Measurements from ENCODE around the gene KLHDC8B.

The KLHDC8B gene

GRCh38 chr3:49164983-49165720 is 6.2 kb upstream of the KLHDC8B start:
- Histone ChIP-seq H3F3A (ENCODE audit: insufficient read depth, low read length) (0 out of 2 replicates have a peak, but pooled peaks cover 3% of the 10 kb centered on the region), H3K36me3 (replicated peaks; ENCODE audit: insufficient read depth, low read length) (no peaks in the 10 kb centered on the region; the same call in 1 of the 2 replicates), H3K4me3 (ENCODE audit: low read length) (peak overlapping the region; percentile 91), H3K4me2 (ENCODE audit: low read depth, low read length) (peak overlapping the region; percentile 87), H3K79me2 (ENCODE audit: low read length) (peaks cover 15% of the 10 kb centered on the region), H3K9me3 (replicated peaks; ENCODE audit: insufficient read depth, low read length) (no peaks in the 10 kb centered on the region), H4K20me1 (ENCODE audit: insufficient read depth, low read length) (no peaks in the 10 kb centered on the region), H3K27me3 (replicated peaks; ENCODE audit: insufficient read depth, low read length) (no peaks in the 10 kb centered on the region), H2AFZ (ENCODE audit: low read length) (0 out of 2 replicates have a peak overlapping the region, but pooled peaks have one; percentile 56), H3K9ac (ENCODE audit: low read length) (peak overlapping the region; percentile 69; the same call in 1 of the 2 replicates), H3K4me1 (ENCODE audit: low read length) (peaks cover 5% of the 10 kb centered on the region; the same call in 1 of the 2 replicates), H3K9me2 (replicated peaks; ENCODE audit: insufficient read depth, low read length) (no peaks in the 10 kb centered on the region), H3K27ac (ENCODE audit: low read length) (no peak overlapping the region)
- no peak for DNase-seq
- no peak for TF ChIP-seq EZH2phosphoT487 (IDR thresholded peaks at IDR 0.05; ENCODE audit: low read length)
- TF ChIP-seq EZH2 (optimal IDR thresholded peaks at IDR 0.05; ENCODE audit: low read depth, low read length), result no peak
- TF ChIP-seq CTCF (IDR thresholded peaks at IDR 0.05; ENCODE audit: low read length), result no peak

GRCh38 chr3:49165771-49166751 is 5.3 kb upstream of the KLHDC8B start, which contains the start of gene CCDC71:
Gene CCDC71 (minus strand): TSS chr3:49166331. CDS start chr3:49164208, 2,123 bp downstream.
- H3K4me1 ChIP-seq (ENCODE audit: low read length), result peaks cover 5% of the 10 kb centered on the region; the same call in 1 of the 2 replicates
- no peaks in the 10 kb centered on the region for H3K9me3 ChIP-seq (replicated peaks; ENCODE audit: insufficient read depth, low read length)
- TF ChIP-seq EZH2 (optimal IDR thresholded peaks at IDR 0.05; ENCODE audit: low read depth, low read length) (no peak), CTCF (IDR thresholded peaks at IDR 0.05; ENCODE audit: low read length) (no peak), EZH2phosphoT487 (IDR thresholded peaks at IDR 0.05; ENCODE audit: low read length) (no peak)
- peaks cover 15% of the 10 kb centered on the region for H3K79me2 ChIP-seq (ENCODE audit: low read length)
- H3K27ac ChIP-seq (ENCODE audit: low read length), result no peak within 1 kb of the TSS
- H3K4me3 ChIP-seq (ENCODE audit: low read length), result peak within 1 kb of the TSS; percentile 91
- no peaks in the 10 kb centered on the region for H4K20me1 ChIP-seq (ENCODE audit: insufficient read depth, low read length)
- no peaks in the 10 kb centered on the region for H3K9me2 ChIP-seq (replicated peaks; ENCODE audit: insufficient read depth, low read length)
- H3K27me3 ChIP-seq (replicated peaks; ENCODE audit: insufficient read depth, low read length), result no peaks in the 10 kb centered on the region
- H3K4me2 ChIP-seq (ENCODE audit: low read depth, low read length), result peak within 1 kb of the TSS; percentile 87
- DNase-seq, result peak; percentile 69
- no peaks in the 10 kb centered on the region; the same call in 1 of the 2 replicates for H3K36me3 ChIP-seq (replicated peaks; ENCODE audit: insufficient read depth, low read length)
- peak within 1 kb of the TSS; percentile 69 for H3K9ac ChIP-seq (ENCODE audit: low read length)
- peak within 1 kb of the TSS; percentile 100 for H2AFZ ChIP-seq (ENCODE audit: low read length)
- 0 out of 2 replicates have a peak, but pooled peaks cover 3% of the 10 kb centered on the region for H3F3A ChIP-seq (ENCODE audit: insufficient read depth, low read length)

GRCh38 chr3:49166752-49167556 is 4.4 kb upstream of the KLHDC8B start:
- Histone ChIP-seq H3K9me2 (replicated peaks; ENCODE audit: insufficient read depth, low read length) (no peaks in the 10 kb centered on the region), H3K79me2 (ENCODE audit: low read length) (peaks cover 15% of the 10 kb centered on the region), H3K4me2 (ENCODE audit: low read depth, low read length) (peak overlapping the region; percentile 70), H3K9ac (ENCODE audit: low read length) (peak overlapping the region; percentile 9; the same call in 1 of the 2 replicates), H4K20me1 (ENCODE audit: insufficient read depth, low read length) (no peaks in the 10 kb centered on the region), H2AFZ (ENCODE audit: low read length) (peak overlapping the region; percentile 100), H3K27ac (ENCODE audit: low read length) (no peak overlapping the region), H3K9me3 (replicated peaks; ENCODE audit: insufficient read depth, low read length) (no peaks in the 10 kb centered on the region), H3K27me3 (replicated peaks; ENCODE audit: insufficient read depth, low read length) (no peaks in the 10 kb centered on the region; the same call in 1 of the 2 replicates), H3K4me3 (ENCODE audit: low read length) (peak overlapping the region; percentile 57), H3K36me3 (replicated peaks; ENCODE audit: insufficient read depth, low read length) (no peaks in the 10 kb centered on the region; the same call in 1 of the 2 replicates), H3F3A (ENCODE audit: insufficient read depth, low read length) (0 out of 2 replicates have a peak, but pooled peaks cover 3% of the 10 kb centered on the region), H3K4me1 (ENCODE audit: low read length) (peaks cover 5% of the 10 kb centered on the region; the same call in 1 of the 2 replicates)
- no peak for DNase-seq
- no peak for TF ChIP-seq CTCF (IDR thresholded peaks at IDR 0.05; ENCODE audit: low read length)
- no peak for TF ChIP-seq EZH2phosphoT487 (IDR thresholded peaks at IDR 0.05; ENCODE audit: low read length)
- TF ChIP-seq EZH2 (optimal IDR thresholded peaks at IDR 0.05; ENCODE audit: low read depth, low read length), result no peak

Measured in MM.1S (cell line).